SK-N-MC (cell line): ENCODE data around the gene DUSP10.

Experiments used
- EZH2 ChIP-seq: fragments of 200-600 bp; sonication (generic); IDR thresholded peaks from one replicate; pipeline ENCODE4 v1.6.1; 2017; ENCODE audit warnings: antibody characterized with exemption
- FOXP2 ChIP-seq: optimal IDR thresholded peaks from 2 replicates; pipeline ENCODE3; 2011; ENCODE audit warnings: mild to moderate bottlenecking, moderate library complexity; ENCODE audit not compliant: insufficient read depth; ENCODE audit errors: extremely low read length, control extremely low read depth
- POLR2AphosphoS5 ChIP-seq: IDR thresholded peaks from 2 replicates; pipeline ENCODE4 v1.6.1; 2012; ENCODE audit warnings: mild to moderate bottlenecking, low read depth, low read length, borderline replicate concordance

DNA sequence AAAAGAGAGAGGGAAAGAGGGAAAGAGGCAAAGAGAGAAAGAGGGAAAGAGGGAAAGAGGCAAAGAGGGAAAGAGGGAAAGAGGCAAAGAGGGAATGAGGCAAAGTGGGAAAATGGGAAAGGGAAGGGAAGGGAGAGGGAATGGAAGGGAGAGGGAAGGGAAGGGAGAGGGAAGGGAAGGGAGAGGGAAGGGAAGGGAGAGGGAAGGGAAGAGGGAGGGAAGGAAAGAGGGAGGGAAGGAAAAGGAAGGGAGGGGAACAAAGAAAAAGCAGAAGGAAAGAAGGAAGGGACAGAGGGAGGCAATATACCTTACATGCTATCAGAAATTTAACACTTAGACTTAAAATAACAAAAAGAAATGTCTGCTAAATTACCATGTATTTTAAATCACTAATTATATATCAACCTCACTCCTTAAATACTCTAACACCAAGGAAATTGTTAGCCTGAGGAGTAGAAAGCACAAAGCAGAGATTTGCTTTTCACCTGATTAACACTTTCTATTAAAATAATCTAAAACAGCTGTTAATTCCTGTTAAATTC is 41.8 kb downstream of the DUSP10 start:
- TF ChIP-seq POLR2AphosphoS5 = no peak
- no peak for TF ChIP-seq EZH2
- no peak for TF ChIP-seq FOXP2
